SK-N-SH (cell line): ENCODE data around the gene ANKRD13B. TPM values are rescaled to one million over a fixed set of nuclear protein-coding genes. Genes with fewer than 3 reads are reported as not detected.

Experiments
- CTCF ChIA-PET: fragments of 300-600, 350-600 bp; formaldehyde crosslinking; extraction: SDS; loops from one replicate; lab custom pipeline; 2021; lab: Yijun Ruan, JAX
- POLR2A ChIA-PET: fragments of 350-600 bp; sonication (Branson Sonifier 250); formaldehyde crosslinking; extraction: SDS; loops from one replicate; lab custom pipeline; 2020; ENCODE audit warnings: antibody characterized with exemption, inconsistent platforms; lab: Yijun Ruan, JAX
- DNase-seq: peaks from one replicate; pipeline ENCODE4 v3.0.0; 2012
- H2AFZ ChIP-seq: fragments of 200-600 bp; sonication (generic); 2 replicates; pipeline ENCODE4 v1.8.1; 2016; ENCODE audit warnings: antibody characterized with exemption, mild to moderate bottlenecking, low read depth
- H3F3A ChIP-seq: fragments of 200-600 bp; sonication (generic); replicated peaks from 2 replicates; pipeline ENCODE3; 2016; ENCODE audit warnings: antibody characterized with exemption, mild to moderate bottlenecking; ENCODE audit not compliant: insufficient read depth
- H3K27ac ChIP-seq, 2 experiments: fragments of 200-500 bp in 1 of 2; fragments of 200-600 bp in 1 of 2; sonication (Bioruptor generic) in 1 of 2; sonication (generic), shearing (Covaris generic) in 1 of 2; 2 replicates each; pipeline versions ENCODE4 v1.5.1 to v1.6.1; 2014 to 2016; ENCODE audit warnings: low read depth in 2 of 2, inconsistent platforms in 1 of 2, low read length in 1 of 2, mild to moderate bottlenecking in 1 of 2, mixed read lengths in 1 of 2
- H3K27me3 ChIP-seq: fragments of 200-600 bp; sonication (generic), shearing (Covaris generic); 2 replicates; pipeline ENCODE4 v1.6.1; 2016; ENCODE audit warnings: mixed run types; ENCODE audit not compliant: insufficient read depth
- H3K36me3 ChIP-seq, 2 experiments: fragments of 200-500 bp in 1 of 2; fragments of 200-600 bp in 1 of 2; sonication (Bioruptor generic) in 1 of 2; sonication (generic) in 1 of 2; replicated peaks in 1 of 2; 2 replicates each; pipeline versions ENCODE3 to v1.5.1; 2014 to 2016; ENCODE audit warnings: low read length in 1 of 2, mild to moderate bottlenecking in 1 of 2; ENCODE audit not compliant: insufficient read depth in 2 of 2, control insufficient read depth in 1 of 2
- H3K4me1 ChIP-seq, 2 experiments: fragments of 200-500 bp in 1 of 2; fragments of 200-600 bp in 1 of 2; sonication (Bioruptor generic) in 1 of 2; sonication (generic), shearing (Covaris generic) in 1 of 2; 2 replicates each; pipeline versions ENCODE4 v1.5.1 to v1.6.1; 2014 to 2016; ENCODE audit warnings: low read depth in 1 of 2, low read length in 1 of 2, mixed run types in 1 of 2; ENCODE audit not compliant: insufficient read depth in 2 of 2, control insufficient read depth in 1 of 2
- H3K4me2 ChIP-seq: fragments of 200-600 bp; sonication (generic), shearing (Covaris generic); 2 replicates; pipeline ENCODE4 v1.6.1; 2017; ENCODE audit warnings: mixed run types
- H3K4me3 ChIP-seq, 2 experiments: fragments of 200-500 bp in 1 of 2; fragments of 200-600 bp in 1 of 2; sonication (Bioruptor generic) in 1 of 2; sonication (generic), shearing (Covaris generic) in 1 of 2; 2 replicates each; pipeline versions ENCODE4 v1.5.1 to v1.8.1; 2014 to 2016; ENCODE audit warnings: low read depth in 2 of 2, inconsistent platforms in 1 of 2, low read length in 1 of 2, mild to moderate bottlenecking in 1 of 2, mixed read lengths in 1 of 2, moderate library complexity in 1 of 2
- H3K79me2 ChIP-seq: fragments of 200-600 bp; sonication (generic); 2 replicates; pipeline ENCODE4 v1.8.1; 2017; ENCODE audit warnings: mild to moderate bottlenecking; ENCODE audit not compliant: insufficient read depth
- H3K9ac ChIP-seq: fragments of 200-600 bp; sonication (generic); 2 replicates; pipeline ENCODE4 v1.6.1; 2017; ENCODE audit warnings: mixed run types
- H3K9me2 ChIP-seq: fragments of 200-600 bp; sonication (generic); 2 replicates; pipeline ENCODE4 v1.6.1; 2017; ENCODE audit warnings: mixed run types
- H3K9me3 ChIP-seq: fragments of 200-600 bp; sonication (generic); 2 replicates; pipeline ENCODE4 v1.6.1; 2017; ENCODE audit warnings: mixed run types, mild to moderate bottlenecking, moderate library complexity
- H4K20me1 ChIP-seq: fragments of 200-600 bp; sonication (generic); 2 replicates; pipeline ENCODE4 v1.6.1; 2017; ENCODE audit warnings: mild to moderate bottlenecking, mixed run types; ENCODE audit not compliant: insufficient read depth
- EZH2phosphoT487 ChIP-seq: fragments of 200-600 bp; sonication (generic); IDR thresholded peaks from 2 replicates; pipeline ENCODE4 v1.6.1; 2017; ENCODE audit warnings: low read depth, mixed run types, mild to moderate bottlenecking, antibody characterized with exemption, moderate library complexity, borderline replicate concordance
- FOSL2 ChIP-seq: IDR thresholded peaks from 2 replicates; pipeline ENCODE4 v1.4.0; 2012; ENCODE audit warnings: low read depth, mild to moderate bottlenecking, moderate library complexity, borderline replicate concordance
- FOXJ3 ChIP-seq: sonication (generic); formaldehyde crosslinking; IDR thresholded peaks from 2 replicates; pipeline ENCODE4 v1.5.1; 2020; ENCODE audit warnings: mild to moderate bottlenecking, missing genetic modification reagents
- GABPA ChIP-seq: IDR thresholded peaks from 2 replicates; pipeline ENCODE4 v1.4.0; 2012; ENCODE audit warnings: low read depth, mild to moderate bottlenecking
- JUND ChIP-seq: IDR thresholded peaks from 2 replicates; pipeline ENCODE4 v1.4.0; 2012
- MAX ChIP-seq: IDR thresholded peaks from 2 replicates; pipeline ENCODE4 v1.4.0; 2012; ENCODE audit warnings: low read depth
- MXI1 ChIP-seq: IDR thresholded peaks from 2 replicates; pipeline ENCODE4 v1.6.1; 2012; ENCODE audit warnings: mild to moderate bottlenecking, low read depth, low read length, improper control_type of control experiment
- NFIC ChIP-seq: IDR thresholded peaks from 2 replicates; pipeline ENCODE4 v1.4.0; 2012; ENCODE audit warnings: borderline replicate concordance
- NRF1 ChIP-seq: IDR thresholded peaks from 2 replicates; pipeline ENCODE4 v1.6.1; 2012; ENCODE audit warnings: low read depth, mild to moderate bottlenecking, low read length
- POLR2AphosphoS5 ChIP-seq: IDR thresholded peaks from 2 replicates; pipeline ENCODE4 v1.6.1; 2012; ENCODE audit warnings: low read depth, low read length
- RCOR1 ChIP-seq: fragments of 150-350 bp; IDR thresholded peaks from 2 replicates; pipeline ENCODE4 v1.6.1; 2017; ENCODE audit warnings: antibody characterized with exemption, low read length
- REST ChIP-seq: IDR thresholded peaks from 2 replicates; pipeline ENCODE4 v1.6.1; 2012; ENCODE audit warnings: mild to moderate bottlenecking, low read depth, low read length, moderate library complexity
- SIN3A ChIP-seq: IDR thresholded peaks from 2 replicates; pipeline ENCODE4 v1.6.1; 2012; ENCODE audit warnings: low read depth, mild to moderate bottlenecking, low read length, moderate library complexity, borderline replicate concordance
- SMC3 ChIP-seq: IDR thresholded peaks from 2 replicates; pipeline ENCODE4 v1.6.1; 2012; ENCODE audit warnings: low read depth, low read length, improper control_type of control experiment
- TCF12 ChIP-seq: IDR thresholded peaks from 2 replicates; pipeline ENCODE4 v1.4.0; 2012
- USF1 ChIP-seq: IDR thresholded peaks from 2 replicates; pipeline ENCODE4 v1.4.0; 2012; ENCODE audit warnings: low read depth, borderline replicate concordance
- USF2 ChIP-seq: fragments of 150-350 bp; IDR thresholded peaks from 2 replicates; pipeline ENCODE4 v1.6.1; 2017; ENCODE audit warnings: antibody characterized with exemption, low read length, low read depth, borderline replicate concordance
- WGBS: methylation state at CpG from one replicate; pipeline ENCODE4 v1.1.6; 2017; ENCODE audit warnings: low lambda C conversion rate; 5-methylcytosine and 5-hydroxymethylcytosine counted together
- polyA plus RNA-seq, 3 experiments: library from polyadenylated mRNA; depleted of rRNA; stranded (reverse); fragments of >200 nt; gene quantifications; 2 replicates each; pipeline ENCODE4 v1.2.3, GENCODE V29; 2012

ANKRD13B gene
- polyA plus RNA-seq, 1 of the 3 experiments (the other 2 are of a cell fraction): 16.1 TPM

GRCh38 chr17:29613352-29613837, 20.5 kb downstream of the ANKRD13B start:
- Histone ChIP-seq H4K20me1 (no peaks in the 10 kb centered on the region), H3K4me3 (peak overlapping the region in 1 of 2 experiments; percentile 49; a peak in 1 of 4 replicates), H3K4me2 (no peak overlapping the region), H3K9ac (no peak overlapping the region), H3K9me3 (no peaks in the 10 kb centered on the region), H3K36me3 (peaks cover 0 to 32% of the 10 kb centered on the region in 2 experiments), H3K27ac (no peak overlapping the region), H3K4me1 (peaks cover 0 to 7% of the 10 kb centered on the region in 2 experiments; a peak in 1 of 4 replicates), H2AFZ (no peak overlapping the region), H3K9me2 (no peaks in the 10 kb centered on the region), H3K79me2 (no peaks in the 10 kb centered on the region), H3K27me3 (no peaks in the 10 kb centered on the region), H3F3A (no peaks in the 10 kb centered on the region)
- DNase-seq: peak; percentile 35
- POLR2A ChIA-PET: no interaction called here
- CTCF ChIA-PET: no interaction called here
- TF ChIP-seq USF2 (no peak), EZH2phosphoT487 (no peak), JUND (no peak), FOXJ3 (CRISPR knock-in tag) (no peak), REST (no peak), MAX (no peak), TCF12 (no peak), RCOR1 (no peak)
- WGBS: 90% methylated on average over 19 of the region's 50 CpGs

GRCh38 chr17:29613856-29614255, 20.9 kb downstream of the ANKRD13B start:
- Histone ChIP-seq H3K9ac (no peak overlapping the region), H3K4me1 (peaks cover 0 to 12% of the 10 kb centered on the region in 2 experiments; a peak in 1 of 4 replicates), H4K20me1 (no peaks in the 10 kb centered on the region), H3F3A (no peaks in the 10 kb centered on the region), H3K4me2 (no peak overlapping the region), H3K27me3 (no peaks in the 10 kb centered on the region), H3K27ac (no peak overlapping the region), H3K79me2 (no peaks in the 10 kb centered on the region), H2AFZ (no peak overlapping the region), H3K36me3 (peaks cover 0 to 30% of the 10 kb centered on the region in 2 experiments), H3K9me3 (no peaks in the 10 kb centered on the region), H3K4me3 (no peak overlapping the region), H3K9me2 (no peaks in the 10 kb centered on the region)
- DNase-seq: no peak
- TF ChIP-seq FOSL2 (no peak), USF1 (no peak), GABPA (no peak), EZH2phosphoT487 (no peak), SIN3A (no peak), NRF1 (no peak), POLR2AphosphoS5 (no peak), MXI1 (no peak), NFIC (no peak), SMC3 (no peak)
- ChIA-PET CTCF (no interaction called here), POLR2A (no interaction called here)
- WGBS: 82% methylated on average over 9 of the region's 13 CpGs
